GM12874 (cell line): ENCODE data around the gene SLC16A3.

ENCODE experiments used
- TF ChIP-seq, protein P1 (sequence below): IDR thresholded peaks from 2 replicates; pipeline ENCODE4 v1.5.1; 2011; ENCODE audit warnings: low read depth, mild to moderate bottlenecking, control low read depth, low read length, moderate library complexity; ENCODE audit not compliant: insufficient read depth

The SLC16A3 gene

DNA sequence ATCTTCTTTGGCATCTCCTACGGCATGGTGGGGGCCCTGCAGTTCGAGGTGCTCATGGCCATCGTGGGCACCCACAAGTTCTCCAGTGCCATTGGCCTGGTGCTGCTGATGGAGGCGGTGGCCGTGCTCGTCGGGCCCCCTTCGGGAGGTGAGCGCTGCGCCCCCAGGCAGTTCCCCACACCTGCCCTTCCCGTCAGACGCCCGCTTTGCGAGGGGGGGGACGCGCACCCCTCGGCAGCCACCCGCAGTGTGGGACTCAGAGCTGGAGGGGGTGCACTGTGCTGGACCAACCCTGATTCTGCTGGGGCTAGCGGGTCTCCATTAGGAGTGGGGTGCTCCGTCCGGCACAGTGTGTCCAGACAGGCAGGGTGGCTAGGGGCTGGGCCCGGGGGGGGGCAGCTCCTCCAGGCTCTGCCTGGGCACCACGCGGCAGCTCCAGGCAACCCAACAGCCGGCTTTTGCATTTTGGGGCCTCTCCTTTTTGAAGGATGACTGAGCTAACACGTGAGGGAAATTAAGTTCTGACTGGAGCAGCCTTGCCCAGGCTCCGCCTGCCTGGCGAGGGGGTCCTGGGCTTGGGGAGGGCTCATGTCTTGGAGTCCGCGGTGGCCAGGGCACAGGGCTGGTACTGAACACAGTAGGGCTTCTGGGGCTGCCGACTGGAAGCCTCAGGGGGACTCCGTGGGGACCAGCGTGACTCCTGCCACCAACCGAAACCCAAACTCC lies 9.1 kb downstream of the SLC16A3 start:
- TF ChIP-seq, protein P1, sequence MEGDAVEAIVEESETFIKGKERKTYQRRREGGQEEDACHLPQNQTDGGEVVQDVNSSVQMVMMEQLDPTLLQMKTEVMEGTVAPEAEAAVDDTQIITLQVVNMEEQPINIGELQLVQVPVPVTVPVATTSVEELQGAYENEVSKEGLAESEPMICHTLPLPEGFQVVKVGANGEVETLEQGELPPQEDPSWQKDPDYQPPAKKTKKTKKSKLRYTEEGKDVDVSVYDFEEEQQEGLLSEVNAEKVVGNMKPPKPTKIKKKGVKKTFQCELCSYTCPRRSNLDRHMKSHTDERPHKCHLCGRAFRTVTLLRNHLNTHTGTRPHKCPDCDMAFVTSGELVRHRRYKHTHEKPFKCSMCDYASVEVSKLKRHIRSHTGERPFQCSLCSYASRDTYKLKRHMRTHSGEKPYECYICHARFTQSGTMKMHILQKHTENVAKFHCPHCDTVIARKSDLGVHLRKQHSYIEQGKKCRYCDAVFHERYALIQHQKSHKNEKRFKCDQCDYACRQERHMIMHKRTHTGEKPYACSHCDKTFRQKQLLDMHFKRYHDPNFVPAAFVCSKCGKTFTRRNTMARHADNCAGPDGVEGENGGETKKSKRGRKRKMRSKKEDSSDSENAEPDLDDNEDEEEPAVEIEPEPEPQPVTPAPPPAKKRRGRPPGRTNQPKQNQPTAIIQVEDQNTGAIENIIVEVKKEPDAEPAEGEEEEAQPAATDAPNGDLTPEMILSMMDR, result no peak

DNA sequence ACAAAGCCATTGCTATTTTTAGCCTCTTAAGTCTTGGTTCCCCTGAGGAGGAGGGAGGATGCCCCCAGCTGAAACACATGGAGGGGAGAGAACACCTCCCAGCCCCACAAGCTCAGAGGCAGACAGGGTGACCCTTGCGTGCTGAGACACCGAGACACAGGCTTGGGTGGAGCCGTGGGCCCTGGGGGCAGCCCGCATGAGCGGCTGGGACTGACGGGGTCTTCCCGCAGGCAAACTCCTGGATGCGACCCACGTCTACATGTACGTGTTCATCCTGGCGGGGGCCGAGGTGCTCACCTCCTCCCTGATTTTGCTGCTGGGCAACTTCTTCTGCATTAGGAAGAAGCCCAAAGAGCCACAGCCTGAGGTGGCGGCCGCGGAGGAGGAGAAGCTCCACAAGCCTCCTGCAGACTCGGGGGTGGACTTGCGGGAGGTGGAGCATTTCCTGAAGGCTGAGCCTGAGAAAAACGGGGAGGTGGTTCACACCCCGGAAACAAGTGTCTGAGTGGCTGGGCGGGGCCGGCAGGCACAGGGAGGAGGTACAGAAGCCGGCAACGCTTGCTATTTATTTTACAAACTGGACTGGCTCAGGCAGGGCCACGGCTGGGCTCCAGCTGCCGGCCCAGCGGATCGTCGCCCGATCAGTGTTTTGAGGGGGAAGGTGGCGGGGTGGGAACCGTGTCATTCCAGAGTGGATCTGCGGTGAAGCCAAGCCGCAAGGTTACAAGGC lies 9.8 kb downstream of the SLC16A3 start:
- TF ChIP-seq, protein P1, result no peak

DNA sequence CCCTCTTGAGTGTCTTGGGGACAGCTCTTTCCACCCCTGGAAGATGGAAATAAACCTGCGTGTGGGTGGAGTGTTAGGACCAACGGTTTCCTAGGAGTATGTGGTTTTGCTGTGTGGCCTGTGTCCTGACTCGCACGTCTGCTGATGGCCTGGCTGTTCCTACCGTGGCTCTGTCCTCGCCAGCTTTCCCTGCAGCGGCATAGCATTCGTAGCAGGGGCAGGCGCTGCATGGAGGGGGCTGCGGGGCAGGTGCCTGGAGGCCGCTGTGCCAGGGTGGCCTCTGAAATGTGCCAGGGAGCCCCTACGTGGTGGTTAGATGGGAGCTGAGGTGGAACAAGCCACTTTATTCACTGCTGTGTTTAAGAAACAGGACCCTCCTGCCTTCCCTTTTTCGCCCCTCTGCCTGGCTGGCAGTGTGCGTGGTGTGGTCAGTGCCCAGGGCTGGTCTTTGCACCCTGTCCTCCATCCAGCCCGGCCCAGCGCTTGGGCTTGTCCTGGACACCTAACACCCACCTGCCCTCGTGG lies 10.6 kb downstream of the SLC16A3 start:
- TF ChIP-seq, protein P1, result no peak

DNA sequence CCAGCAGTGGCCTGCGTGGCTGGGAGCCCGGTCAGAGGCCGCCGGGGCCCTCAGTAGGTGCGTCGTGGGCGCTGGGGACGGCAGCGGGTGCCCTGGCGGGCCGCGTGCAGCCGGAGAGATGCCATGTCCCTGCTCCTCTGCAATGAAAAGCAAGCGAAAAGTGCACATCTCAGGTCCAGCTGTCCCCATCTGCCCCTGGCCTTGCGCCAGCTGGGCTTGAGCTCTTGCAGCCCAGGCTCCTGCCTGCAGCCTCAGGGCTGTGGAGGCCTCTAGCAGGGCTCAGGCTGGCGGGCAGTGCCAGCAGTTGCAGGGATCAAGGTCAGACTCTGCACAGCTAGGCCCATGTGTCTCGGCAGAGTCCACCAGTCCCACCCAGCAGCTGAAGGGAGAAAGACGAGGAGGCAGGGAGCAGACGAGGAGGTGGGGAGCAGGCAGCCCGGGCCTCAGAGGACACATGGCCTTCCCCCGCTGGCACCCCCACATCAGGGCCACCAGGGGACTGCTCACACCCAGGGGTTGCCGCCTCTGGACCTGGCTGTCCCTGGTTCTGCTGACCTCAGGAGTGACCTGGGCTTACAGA lies 11.2 kb downstream of the SLC16A3 start:
- TF ChIP-seq, protein P1, result no peak

DNA sequence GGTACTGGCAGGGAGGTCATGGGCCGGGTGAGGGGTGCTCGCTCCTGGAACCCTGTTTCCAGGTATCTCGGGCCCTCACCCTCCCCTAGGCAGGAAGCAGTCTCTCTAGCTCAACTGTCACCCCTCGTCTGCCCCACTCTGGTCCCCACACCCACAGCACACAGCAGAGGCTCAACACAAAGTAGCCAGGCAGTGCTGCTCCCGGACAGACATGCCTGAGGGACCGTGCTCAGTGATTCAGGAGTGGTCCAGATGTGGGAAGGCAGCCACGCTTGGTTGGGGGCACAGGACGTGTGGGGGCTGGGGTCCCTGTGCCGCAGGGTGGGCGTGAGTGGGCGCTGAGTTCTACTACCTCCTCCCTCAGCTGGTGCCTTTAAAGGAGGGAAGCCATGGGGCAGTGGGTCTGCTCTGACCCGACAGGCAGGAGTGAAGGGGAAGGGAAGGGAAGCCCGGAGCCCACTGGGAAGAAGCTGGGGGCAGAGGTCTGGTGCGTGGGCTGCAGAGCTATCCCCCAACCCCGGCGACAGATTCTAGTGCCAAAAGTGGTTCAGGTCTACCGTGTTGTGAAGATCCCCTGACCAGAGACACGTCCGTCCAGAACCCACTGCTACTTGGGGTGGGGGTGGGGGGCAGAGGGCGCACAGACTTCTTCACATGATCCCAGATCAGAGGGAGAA lies 11.8 kb downstream of the SLC16A3 start:
- TF ChIP-seq, protein P1, result no peak

DNA sequence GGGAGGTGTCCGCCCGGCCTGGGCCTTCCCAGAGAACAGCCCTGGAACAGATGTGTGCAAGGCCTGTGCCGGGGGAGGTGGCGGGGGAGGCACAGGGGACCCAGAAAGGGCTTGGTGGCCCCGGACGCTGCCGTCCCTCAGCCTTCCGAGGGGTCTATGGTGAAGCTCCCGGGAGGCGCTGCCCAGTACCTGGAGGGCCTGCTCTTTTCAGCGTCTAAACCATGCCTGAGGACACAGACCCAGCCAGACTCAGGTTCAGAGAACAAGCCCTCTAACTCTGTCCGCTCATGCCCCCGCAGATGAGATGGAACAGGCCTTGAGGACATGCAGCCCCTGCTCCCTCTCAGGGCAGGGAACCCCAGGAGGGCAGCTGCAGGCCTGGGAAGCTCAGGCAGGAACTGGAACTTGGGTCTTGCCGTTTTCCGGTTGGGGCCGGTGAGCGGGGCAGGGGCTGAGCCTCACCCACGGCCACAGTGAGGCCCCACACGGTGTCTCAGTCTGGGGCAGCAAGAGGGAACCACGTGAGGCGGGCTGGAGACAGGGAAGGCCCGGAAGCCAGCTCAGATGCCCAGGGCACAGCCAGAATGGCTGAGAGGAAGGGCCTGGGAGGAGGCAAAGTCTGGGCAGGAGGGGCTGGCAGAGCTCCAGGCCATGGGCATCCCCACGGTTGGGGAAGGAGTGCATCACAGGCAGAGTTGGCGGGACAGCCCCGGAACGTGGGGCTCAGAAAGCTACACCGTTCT lies 12.5 kb downstream of the SLC16A3 start:
- TF ChIP-seq, protein P1, result no peak
